Measurements from ENCODE around the gene NFATC4. TPM values are rescaled to one million over a fixed set of nuclear protein-coding genes. Genes with fewer than 3 reads are reported as not detected.

NFATC4 gene
- total RNA-seq, 1 experiment from 2014 or later: 7.6 TPM

DNA sequence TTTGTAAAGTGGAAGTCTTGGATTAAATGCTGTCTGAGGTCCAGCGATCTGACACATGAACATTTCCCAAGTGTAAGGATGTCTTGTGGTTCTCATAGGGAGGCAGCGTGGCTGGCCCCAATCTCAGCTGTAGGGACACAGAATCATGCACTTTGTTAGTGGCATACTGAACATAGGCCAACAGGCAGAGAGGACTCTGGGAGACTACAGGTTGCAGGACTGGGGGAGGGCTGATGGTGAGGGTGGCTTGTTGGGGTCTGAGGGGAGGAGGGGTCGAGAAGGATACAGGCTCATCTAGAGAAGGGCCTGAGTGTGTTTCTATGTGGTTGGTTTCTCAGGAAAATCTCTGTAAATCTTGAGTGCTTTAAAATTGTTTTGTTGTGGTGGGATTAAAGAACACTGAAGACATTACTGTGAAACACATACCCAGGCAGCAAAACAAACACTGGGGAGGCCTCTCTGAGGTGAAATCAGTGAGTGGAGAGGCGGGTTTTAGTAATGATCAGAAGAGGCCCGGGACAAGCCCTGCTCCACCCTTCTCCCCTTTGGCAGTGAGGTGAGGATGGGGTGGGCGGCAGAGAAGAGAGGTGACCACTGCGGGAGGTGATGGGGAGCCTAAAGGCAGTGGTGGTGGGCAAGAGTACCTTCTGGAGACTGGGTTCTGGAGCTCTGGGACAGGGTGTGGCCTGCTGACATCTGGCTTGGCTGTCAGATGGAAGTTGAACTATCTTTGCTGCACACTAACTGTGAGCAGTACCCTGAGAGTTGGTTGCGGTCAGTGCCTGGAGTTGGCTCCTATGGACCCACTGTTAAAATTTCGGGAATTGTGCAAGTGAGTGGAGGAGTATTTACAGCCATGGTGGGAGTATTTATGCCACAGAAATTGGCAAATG lies 34.1 kb downstream of the NFATC4 start (continued):
- TF ChIP-seq, protein P1, sequence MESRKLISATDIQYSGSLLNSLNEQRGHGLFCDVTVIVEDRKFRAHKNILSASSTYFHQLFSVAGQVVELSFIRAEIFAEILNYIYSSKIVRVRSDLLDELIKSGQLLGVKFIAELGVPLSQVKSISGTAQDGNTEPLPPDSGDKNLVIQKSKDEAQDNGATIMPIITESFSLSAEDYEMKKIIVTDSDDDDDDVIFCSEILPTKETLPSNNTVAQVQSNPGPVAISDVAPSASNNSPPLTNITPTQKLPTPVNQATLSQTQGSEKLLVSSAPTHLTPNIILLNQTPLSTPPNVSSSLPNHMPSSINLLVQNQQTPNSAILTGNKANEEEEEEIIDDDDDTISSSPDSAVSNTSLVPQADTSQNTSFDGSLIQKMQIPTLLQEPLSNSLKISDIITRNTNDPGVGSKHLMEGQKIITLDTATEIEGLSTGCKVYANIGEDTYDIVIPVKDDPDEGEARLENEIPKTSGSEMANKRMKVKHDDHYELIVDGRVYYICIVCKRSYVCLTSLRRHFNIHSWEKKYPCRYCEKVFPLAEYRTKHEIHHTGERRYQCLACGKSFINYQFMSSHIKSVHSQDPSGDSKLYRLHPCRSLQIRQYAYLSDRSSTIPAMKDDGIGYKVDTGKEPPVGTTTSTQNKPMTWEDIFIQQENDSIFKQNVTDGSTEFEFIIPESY (IDR thresholded peaks at IDR 0.05; ENCODE audit: extremely low read depth, insufficient replicate concordance, low read length): no peak
- TF ChIP-seq SRF (IDR thresholded peaks at IDR 0.05; ENCODE audit: low read depth): no peak
- TF ChIP-seq, protein P2, sequence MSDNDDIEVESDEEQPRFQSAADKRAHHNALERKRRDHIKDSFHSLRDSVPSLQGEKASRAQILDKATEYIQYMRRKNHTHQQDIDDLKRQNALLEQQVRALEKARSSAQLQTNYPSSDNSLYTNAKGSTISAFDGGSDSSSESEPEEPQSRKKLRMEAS (IDR thresholded peaks at IDR 0.05): no peak
- TF ChIP-seq CBX3 (IDR thresholded peaks at IDR 0.05; ENCODE audit: low read depth): no peak
- TF ChIP-seq CEBPB (IDR thresholded peaks at IDR 0.05; ENCODE audit: low read depth): no peak
- no peak for TF ChIP-seq SP1 (IDR thresholded peaks at IDR 0.05; ENCODE audit: low read depth)
- no peak for TF ChIP-seq EZH2phosphoT487 (IDR thresholded peaks at IDR 0.05; ENCODE audit: borderline replicate concordance)
- no peak for TF ChIP-seq TCF7L2 (IDR thresholded peaks at IDR 0.05; ENCODE audit: borderline replicate concordance, extremely low read depth, insufficient read depth, insufficient read length)
- TF ChIP-seq, protein P3, sequence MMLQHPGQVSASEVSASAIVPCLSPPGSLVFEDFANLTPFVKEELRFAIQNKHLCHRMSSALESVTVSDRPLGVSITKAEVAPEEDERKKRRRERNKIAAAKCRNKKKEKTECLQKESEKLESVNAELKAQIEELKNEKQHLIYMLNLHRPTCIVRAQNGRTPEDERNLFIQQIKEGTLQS (IDR thresholded peaks at IDR 0.05): no peak

DNA sequence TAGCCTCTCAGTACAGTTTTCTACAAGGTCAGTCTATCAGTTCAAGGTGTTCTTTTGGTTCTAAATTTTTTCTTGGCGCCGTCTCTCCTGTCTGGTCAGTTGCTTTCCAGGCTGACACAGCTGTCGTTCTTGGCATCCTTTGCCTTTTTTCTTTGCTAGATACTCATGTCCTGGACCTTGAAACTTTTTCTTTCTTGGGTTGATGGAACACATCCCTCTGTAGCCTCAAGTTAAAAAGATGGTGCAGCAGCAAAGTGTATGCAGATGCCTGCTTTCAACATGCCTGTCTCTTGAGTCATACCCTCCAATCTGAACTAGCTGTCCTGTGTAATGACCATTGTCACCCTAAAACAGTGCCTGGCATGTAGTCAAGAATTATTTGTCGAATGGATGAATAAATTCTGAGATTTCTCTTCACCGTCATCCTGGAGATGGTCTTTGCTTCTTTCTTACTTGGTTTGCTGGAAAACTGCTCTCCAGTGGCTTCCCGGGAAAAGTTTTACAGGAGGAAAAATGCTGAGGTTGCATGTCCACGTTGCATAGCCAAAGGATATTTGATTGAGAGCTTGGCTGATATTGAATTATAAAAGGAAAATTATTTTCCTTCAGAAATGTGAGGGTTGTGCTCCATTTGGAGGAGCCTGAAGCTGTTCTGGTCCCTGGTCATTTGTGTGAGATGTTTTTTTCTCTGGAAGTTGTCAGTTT lies 35.5 kb downstream of the NFATC4 start:
- DNase-seq (ENCODE audit: low read depth, low spot score) (no peak), ATAC-seq (no peak)
- ChIA-PET RAD21 (ENCODE audit: low non-redundant PET in 1 of 2, low total read pairs in 2 of 2, uncharacterized antibody in 2 of 2, unreplicated experiment in 2 of 2) (no interaction called here), POLR2A (no interaction called here), CTCF (interaction anchor here (1.1 to 1.2 kb wide), 2 partner anchors 28 to 37 kb away, joined by 3 to 4 read pairs; no protein-coding TSS in a partner anchor)
- Histone ChIP-seq H4K20me1 (ENCODE audit: insufficient read depth) (no peaks in the 10 kb centered on the region), H3K9me3 (ENCODE audit: control insufficient read depth in 1 of 2, insufficient read depth in 1 of 2, low read depth in 1 of 2, low read length in 2 of 2) (no peaks in the 10 kb centered on the region), H2AFZ (ENCODE audit: low read depth, low read length, poor library complexity, severe bottlenecking) (no peak overlapping the region), H3K4me2 (ENCODE audit: low read length) (no peak overlapping the region), H3K27ac (ENCODE audit: low read depth, low read length) (no peak overlapping the region), H3K36me3 (ENCODE audit: control insufficient read depth in 1 of 2, insufficient read depth in 2 of 2, low read length in 2 of 2) (no peaks in the 10 kb centered on the region), H3K9me2 (ENCODE audit: insufficient read depth) (no peaks in the 10 kb centered on the region), H3K4me3 (replicated peaks in 1 of 2; ENCODE audit: low read depth in 1 of 2, low read length in 2 of 2) (no peak overlapping the region), H3K79me2 (ENCODE audit: insufficient read depth, low read length) (no peaks in the 10 kb centered on the region), H3K27me3 (ENCODE audit: insufficient read depth, low read length) (no peaks in the 10 kb centered on the region), H3K4me1 (ENCODE audit: control insufficient read depth in 1 of 2, insufficient read depth in 2 of 2, low read length in 2 of 2) (no peaks in the 10 kb centered on the region), H3K9ac (ENCODE audit: low read length) (no peak overlapping the region)
- no TSS peak for BruUV-seq (replicated peaks)
- intact Hi-C loops (cut with micrococcal nuclease): no loop called here
- no peak for TF ChIP-seq POLR2A (IDR thresholded peaks at IDR 0.05; ENCODE audit: borderline replicate concordance, extremely low read depth, insufficient read depth, insufficient read length)
- TF ChIP-seq EZH2 (IDR thresholded peaks at IDR 0.05): no peak
- TF ChIP-seq CEBPB (IDR thresholded peaks at IDR 0.05; ENCODE audit: low read depth): no peak
- TF ChIP-seq CBX3 (IDR thresholded peaks at IDR 0.05; ENCODE audit: low read depth): no peak
- TF ChIP-seq, protein P1 (IDR thresholded peaks at IDR 0.05; ENCODE audit: extremely low read depth, insufficient replicate concordance, low read length): no peak
- TF ChIP-seq, protein P4, sequence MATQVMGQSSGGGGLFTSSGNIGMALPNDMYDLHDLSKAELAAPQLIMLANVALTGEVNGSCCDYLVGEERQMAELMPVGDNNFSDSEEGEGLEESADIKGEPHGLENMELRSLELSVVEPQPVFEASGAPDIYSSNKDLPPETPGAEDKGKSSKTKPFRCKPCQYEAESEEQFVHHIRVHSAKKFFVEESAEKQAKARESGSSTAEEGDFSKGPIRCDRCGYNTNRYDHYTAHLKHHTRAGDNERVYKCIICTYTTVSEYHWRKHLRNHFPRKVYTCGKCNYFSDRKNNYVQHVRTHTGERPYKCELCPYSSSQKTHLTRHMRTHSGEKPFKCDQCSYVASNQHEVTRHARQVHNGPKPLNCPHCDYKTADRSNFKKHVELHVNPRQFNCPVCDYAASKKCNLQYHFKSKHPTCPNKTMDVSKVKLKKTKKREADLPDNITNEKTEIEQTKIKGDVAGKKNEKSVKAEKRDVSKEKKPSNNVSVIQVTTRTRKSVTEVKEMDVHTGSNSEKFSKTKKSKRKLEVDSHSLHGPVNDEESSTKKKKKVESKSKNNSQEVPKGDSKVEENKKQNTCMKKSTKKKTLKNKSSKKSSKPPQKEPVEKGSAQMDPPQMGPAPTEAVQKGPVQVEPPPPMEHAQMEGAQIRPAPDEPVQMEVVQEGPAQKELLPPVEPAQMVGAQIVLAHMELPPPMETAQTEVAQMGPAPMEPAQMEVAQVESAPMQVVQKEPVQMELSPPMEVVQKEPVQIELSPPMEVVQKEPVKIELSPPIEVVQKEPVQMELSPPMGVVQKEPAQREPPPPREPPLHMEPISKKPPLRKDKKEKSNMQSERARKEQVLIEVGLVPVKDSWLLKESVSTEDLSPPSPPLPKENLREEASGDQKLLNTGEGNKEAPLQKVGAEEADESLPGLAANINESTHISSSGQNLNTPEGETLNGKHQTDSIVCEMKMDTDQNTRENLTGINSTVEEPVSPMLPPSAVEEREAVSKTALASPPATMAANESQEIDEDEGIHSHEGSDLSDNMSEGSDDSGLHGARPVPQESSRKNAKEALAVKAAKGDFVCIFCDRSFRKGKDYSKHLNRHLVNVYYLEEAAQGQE (IDR thresholded peaks at IDR 0.05; ENCODE audit: low read depth): no peak
- TF ChIP-seq SIN3A (IDR thresholded peaks at IDR 0.05; ENCODE audit: low read depth): no peak
- no peak for TF ChIP-seq YY1 (IDR thresholded peaks at IDR 0.05; ENCODE audit: extremely low read depth, insufficient replicate concordance, low read depth, low read length)
